ENCODE measurements around the gene ARHGAP15. TPM values are rescaled to one million over a fixed set of nuclear protein-coding genes. Genes with fewer than 3 reads are reported as not detected.

ARHGAP15 gene
- total RNA-seq, 2 experiments from 2014 or later: 72.1 to 98.4 TPM

GRCh38 chr2:143435131-143435530 is 305.9 kb downstream of the ARHGAP15 start:
- Histone ChIP-seq H3K4me2 (ENCODE audit: low read length) (no peak overlapping the region), H3K27ac (ENCODE audit: low read depth, low read length, poor library complexity, severe bottlenecking) (no peak overlapping the region), H3K79me2 (ENCODE audit: insufficient read depth, low read depth, low read length) (no peaks in the 10 kb centered on the region), H4K20me1 (ENCODE audit: insufficient read depth, low read length) (no peaks in the 10 kb centered on the region), H3K4me3 (ENCODE audit: low read depth, low read length, poor library complexity, severe bottlenecking) (no peak overlapping the region), H3K9me3 (ENCODE audit: low read length) (no peaks in the 10 kb centered on the region), H3K36me3 (ENCODE audit: insufficient read depth, low read length) (peaks cover 6% of the 10 kb centered on the region), H2AFZ (ENCODE audit: low read length) (no peak overlapping the region), H3K4me1 (ENCODE audit: insufficient read depth, low read length, poor library complexity, severe bottlenecking) (no peaks in the 10 kb centered on the region), H3K9me2 (ENCODE audit: insufficient read depth, low read length) (no peaks in the 10 kb centered on the region)
- no peak for TF ChIP-seq EZH2phosphoT487 (IDR thresholded peaks at IDR 0.05; ENCODE audit: borderline replicate concordance, low read depth, low read length)
- TF ChIP-seq, protein P1, sequence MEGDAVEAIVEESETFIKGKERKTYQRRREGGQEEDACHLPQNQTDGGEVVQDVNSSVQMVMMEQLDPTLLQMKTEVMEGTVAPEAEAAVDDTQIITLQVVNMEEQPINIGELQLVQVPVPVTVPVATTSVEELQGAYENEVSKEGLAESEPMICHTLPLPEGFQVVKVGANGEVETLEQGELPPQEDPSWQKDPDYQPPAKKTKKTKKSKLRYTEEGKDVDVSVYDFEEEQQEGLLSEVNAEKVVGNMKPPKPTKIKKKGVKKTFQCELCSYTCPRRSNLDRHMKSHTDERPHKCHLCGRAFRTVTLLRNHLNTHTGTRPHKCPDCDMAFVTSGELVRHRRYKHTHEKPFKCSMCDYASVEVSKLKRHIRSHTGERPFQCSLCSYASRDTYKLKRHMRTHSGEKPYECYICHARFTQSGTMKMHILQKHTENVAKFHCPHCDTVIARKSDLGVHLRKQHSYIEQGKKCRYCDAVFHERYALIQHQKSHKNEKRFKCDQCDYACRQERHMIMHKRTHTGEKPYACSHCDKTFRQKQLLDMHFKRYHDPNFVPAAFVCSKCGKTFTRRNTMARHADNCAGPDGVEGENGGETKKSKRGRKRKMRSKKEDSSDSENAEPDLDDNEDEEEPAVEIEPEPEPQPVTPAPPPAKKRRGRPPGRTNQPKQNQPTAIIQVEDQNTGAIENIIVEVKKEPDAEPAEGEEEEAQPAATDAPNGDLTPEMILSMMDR (conservative IDR thresholded peaks at IDR 0.05; ENCODE audit: low read length): no peak
- ChIA-PET CTCF (ENCODE audit: unreplicated experiment) (no interaction called here), POLR2A (no interaction called here)
- DNase-seq (ENCODE audit: low spot score): no peak
- intact Hi-C loops (cut with micrococcal nuclease; ENCODE audit: unreplicated experiment): no loop called here
- BruUV-seq (replicated peaks): no TSS peak

- ChIA-PET POLR2A (no interaction called here), CTCF (ENCODE audit: unreplicated experiment) (no interaction called here)
- H3K4me3 ChIP-seq (ENCODE audit: low read depth, low read length, poor library complexity, severe bottlenecking): no peak overlapping the region
- H3K79me2 ChIP-seq (ENCODE audit: insufficient read depth, low read depth, low read length): no peaks in the 10 kb centered on the region
- no TSS peak for BruUV-seq (replicated peaks)
- TF ChIP-seq, protein P1 (conservative IDR thresholded peaks at IDR 0.05; ENCODE audit: low read length): no peak
- TF ChIP-seq EZH2phosphoT487 (IDR thresholded peaks at IDR 0.05; ENCODE audit: borderline replicate concordance, low read depth, low read length): no peak
- no peaks in the 10 kb centered on the region for H4K20me1 ChIP-seq (ENCODE audit: insufficient read depth, low read length)
- DNase-seq (ENCODE audit: low spot score): no peak
- H3K36me3 ChIP-seq (ENCODE audit: insufficient read depth, low read length): peaks cover 6% of the 10 kb centered on the region
- intact Hi-C loops (cut with micrococcal nuclease; ENCODE audit: unreplicated experiment): no loop called here
- H3K4me2 ChIP-seq (ENCODE audit: low read length): no peak overlapping the region
- no peak overlapping the region for H3K27ac ChIP-seq (ENCODE audit: low read depth, low read length, poor library complexity, severe bottlenecking)
- no peaks in the 10 kb centered on the region for H3K9me2 ChIP-seq (ENCODE audit: insufficient read depth, low read length)
- no peaks in the 10 kb centered on the region for H3K4me1 ChIP-seq (ENCODE audit: insufficient read depth, low read length, poor library complexity, severe bottlenecking)
- no peaks in the 10 kb centered on the region for H3K9me3 ChIP-seq (ENCODE audit: low read length)
- no peak overlapping the region for H2AFZ ChIP-seq (ENCODE audit: low read length)
Observed at GRCh38 chr2:143436951-143437350, 307.7 kb downstream of the ARHGAP15 start.

DNA sequence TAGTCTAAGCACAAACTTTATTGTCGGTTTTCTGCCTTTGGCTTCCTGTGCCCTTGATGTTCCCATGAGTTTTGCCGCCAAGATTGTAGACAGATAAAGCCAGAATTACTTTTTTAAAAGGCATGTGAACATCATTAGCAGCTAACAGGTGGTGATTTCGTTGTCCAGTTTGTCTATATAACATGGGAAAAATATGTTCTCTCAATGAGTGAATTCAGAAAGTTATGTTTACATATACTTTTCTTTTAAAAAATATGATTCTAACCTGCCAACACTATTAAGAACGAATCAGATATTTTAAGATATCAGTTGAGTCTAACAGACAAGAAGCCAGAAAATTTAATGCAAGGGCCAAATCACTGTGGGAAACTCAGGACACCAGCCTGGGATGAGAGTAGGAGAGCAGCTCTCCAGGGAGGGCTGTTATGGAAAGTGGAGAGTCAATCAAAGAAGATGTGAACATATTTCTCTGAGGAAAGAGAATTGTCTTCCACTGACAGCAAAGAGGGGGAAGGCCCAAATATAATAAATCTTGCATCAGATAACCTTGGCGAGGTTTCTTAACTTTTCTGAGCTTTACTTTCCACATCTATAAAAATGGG is 311.3 kb downstream of the ARHGAP15 start:
- Histone ChIP-seq H3K79me2 (ENCODE audit: insufficient read depth, low read depth, low read length) (no peaks in the 10 kb centered on the region), H3K9me3 (ENCODE audit: low read length) (no peaks in the 10 kb centered on the region), H2AFZ (ENCODE audit: low read length) (no peak overlapping the region), H3K36me3 (ENCODE audit: insufficient read depth, low read length) (peaks cover 6% of the 10 kb centered on the region), H3K4me1 (ENCODE audit: insufficient read depth, low read length, poor library complexity, severe bottlenecking) (no peaks in the 10 kb centered on the region), H3K9me2 (ENCODE audit: insufficient read depth, low read length) (no peaks in the 10 kb centered on the region), H3K4me3 (ENCODE audit: low read depth, low read length, poor library complexity, severe bottlenecking) (no peak overlapping the region), H3K4me2 (ENCODE audit: low read length) (no peak overlapping the region), H4K20me1 (ENCODE audit: insufficient read depth, low read length) (no peaks in the 10 kb centered on the region), H3K27ac (ENCODE audit: low read depth, low read length, poor library complexity, severe bottlenecking) (no peak overlapping the region)
- intact Hi-C loops (cut with micrococcal nuclease; ENCODE audit: unreplicated experiment): no loop called here
- ChIA-PET POLR2A (interaction anchor here (0.5 kb wide), 1 partner anchor 317 kb away, joined by 4 read pairs; no protein-coding TSS in a partner anchor), CTCF (ENCODE audit: unreplicated experiment) (no interaction called here)
- BruUV-seq (replicated peaks): no TSS peak
- TF ChIP-seq EZH2phosphoT487 (IDR thresholded peaks at IDR 0.05; ENCODE audit: borderline replicate concordance, low read depth, low read length): no peak
- TF ChIP-seq, protein P1 (conservative IDR thresholded peaks at IDR 0.05; ENCODE audit: low read length): no peak
- no peak for DNase-seq (ENCODE audit: low spot score)

Measured in OCI-LY7 (cell line).